Activated naive CD4-positive, alpha-beta T cell treated with anti-CD3 and anti-CD28 coated beads for 36 hours (primary cell): ENCODE results near the gene CARS2. TPM values are rescaled to one million over a fixed set of nuclear protein-coding genes. Genes with fewer than 3 reads are reported as not detected.
"Not testable (repeated sequence)": the region's sequence is repeated elsewhere in the genome, so short reads cannot be mapped to it uniquely, and the experiment has no call there.

Experiments
- CTCF ChIA-PET: fragments of 350-600 bp; sonication (Branson Sonifier 250); formaldehyde crosslinking; loops from one replicate; lab custom pipeline; 2021; ENCODE audit warnings: antibody characterized with exemption; lab: Charles Lee
- DNase-seq: peaks from one replicate; pipeline ENCODE4 v3.0.0-alpha.2; 2020
- H3K27ac Mint-ChIP-seq: one replicate; pipeline ENCODE4 v1.8.0; 2021; ENCODE audit warnings: mild to moderate bottlenecking, mixed read lengths
- H3K27me3 Mint-ChIP-seq: one replicate; pipeline ENCODE4 v1.8.0; 2021; ENCODE audit warnings: low read depth, mixed read lengths
- H3K36me3 Mint-ChIP-seq: one replicate; pipeline ENCODE4 v1.8.0; 2021; ENCODE audit warnings: low read depth, mixed read lengths
- H3K4me1 Mint-ChIP-seq: one replicate; pipeline ENCODE4 v1.8.0; 2021; ENCODE audit warnings: low read depth, mixed read lengths
- H3K4me3 Mint-ChIP-seq: one replicate; pipeline ENCODE4 v1.8.0; 2021; ENCODE audit warnings: mild to moderate bottlenecking, moderate library complexity, mixed read lengths
- H3K9me3 Mint-ChIP-seq: one replicate; pipeline ENCODE4 v1.8.0; 2021; ENCODE audit warnings: mixed read lengths
- intact Hi-C: fragments of 100-400 bp; cut with micrococcal nuclease; formaldehyde crosslinking; loops from one replicate; pipeline ENCODE4 v1.15.1; 2023
- total RNA-seq, 2 experiments: library from RNA; stranded (reverse); gene quantifications; one replicate each; pipeline ENCODE4 v1.2.3, GENCODE V29; 2021

The CARS2 gene
- total RNA-seq, 2 experiments from 2014 or later = 42.4 to 44.2 TPM

GRCh38 chr13:110658218-110658911 lies 47.6 kb downstream of the CARS2 start:
- H3K4me3 Mint-ChIP-seq = not testable (repeated sequence)
- CTCF ChIA-PET = interaction anchor here (0.5 kb wide), 1 partner anchor 8 kb away, joined by 5 read pairs; no protein-coding TSS in a partner anchor
- H3K4me1 Mint-ChIP-seq = peaks cover 35% of the 10 kb centered on the region

GRCh38 chr13:110657196-110657595 lies 48.7 kb downstream of the CARS2 start:
- intact Hi-C loops = no loop called here
- H3K4me3 Mint-ChIP-seq = no peak overlapping the region
- CTCF ChIA-PET = no interaction called here
- H3K27ac Mint-ChIP-seq = no peak overlapping the region
- H3K36me3 Mint-ChIP-seq = peaks cover 56% of the 10 kb centered on the region
- no peak for DNase-seq
- H3K27me3 Mint-ChIP-seq = no peaks in the 10 kb centered on the region
- H3K9me3 Mint-ChIP-seq = peaks cover 7% of the 10 kb centered on the region
- H3K4me1 Mint-ChIP-seq = peaks cover 37% of the 10 kb centered on the region

More at GRCh38 chr13:110658218-110658911, 47.6 kb downstream of the CARS2 start:
- not testable (repeated sequence) for H3K9me3 Mint-ChIP-seq, H3K27me3 Mint-ChIP-seq, H3K27ac Mint-ChIP-seq, DNase-seq
- peaks cover 65% of the 10 kb centered on the region for H3K36me3 Mint-ChIP-seq
- intact Hi-C loops = loop anchor here (2.0 kb wide), 1 partner anchor 54 kb away; the partner anchor contains the start of gene ING1

- no peak for DNase-seq
- no peak overlapping the region for H3K27ac Mint-ChIP-seq
- H3K4me1 Mint-ChIP-seq = peaks cover 24% of the 10 kb centered on the region
- CTCF ChIA-PET = no interaction called here
- peaks cover 35% of the 10 kb centered on the region for H3K36me3 Mint-ChIP-seq
- no peaks in the 10 kb centered on the region for H3K9me3 Mint-ChIP-seq
- intact Hi-C loops = no loop called here
- H3K4me3 Mint-ChIP-seq = no peak overlapping the region
- no peaks in the 10 kb centered on the region for H3K27me3 Mint-ChIP-seq
Measured at GRCh38 chr13:110653851-110654250, 52.1 kb downstream of the CARS2 start.

- no peaks in the 10 kb centered on the region for H3K9me3 Mint-ChIP-seq
- H3K36me3 Mint-ChIP-seq = peaks cover 30% of the 10 kb centered on the region
- intact Hi-C loops = no loop called here
- H3K27ac Mint-ChIP-seq = no peak overlapping the region
- no peak for DNase-seq
- H3K27me3 Mint-ChIP-seq = no peaks in the 10 kb centered on the region
- H3K4me1 Mint-ChIP-seq = peaks cover 18% of the 10 kb centered on the region
- no peak overlapping the region for H3K4me3 Mint-ChIP-seq
- CTCF ChIA-PET = no interaction called here
Measured at GRCh38 chr13:110653271-110653670, 52.6 kb downstream of the CARS2 start.

- H3K27ac Mint-ChIP-seq = no peak overlapping the region
- H3K27me3 Mint-ChIP-seq = no peaks in the 10 kb centered on the region
- H3K36me3 Mint-ChIP-seq = peaks cover 25% of the 10 kb centered on the region
- no peak for DNase-seq
- intact Hi-C loops = no loop called here
- H3K4me1 Mint-ChIP-seq = peaks cover 13% of the 10 kb centered on the region
- CTCF ChIA-PET = no interaction called here
- H3K9me3 Mint-ChIP-seq = no peaks in the 10 kb centered on the region
- no peak overlapping the region for H3K4me3 Mint-ChIP-seq
Measured at GRCh38 chr13:110652764-110653163, 53.2 kb downstream of the CARS2 start.

- H3K4me3 Mint-ChIP-seq = no peak overlapping the region
- H3K27me3 Mint-ChIP-seq = no peaks in the 10 kb centered on the region
- CTCF ChIA-PET = no interaction called here
- peaks cover 22% of the 10 kb centered on the region for H3K36me3 Mint-ChIP-seq
- H3K27ac Mint-ChIP-seq = no peak overlapping the region
- peaks cover 9% of the 10 kb centered on the region for H3K4me1 Mint-ChIP-seq
- DNase-seq = no peak
- no peaks in the 10 kb centered on the region for H3K9me3 Mint-ChIP-seq
- intact Hi-C loops = no loop called here
Measured at GRCh38 chr13:110652231-110652730, 53.6 kb downstream of the CARS2 start.

GRCh38 chr13:110651726-110652230 lies 54.1 kb downstream of the CARS2 start:
- H3K4me3 Mint-ChIP-seq = no peak overlapping the region
- intact Hi-C loops = no loop called here
- H3K4me1 Mint-ChIP-seq = peaks cover 7% of the 10 kb centered on the region
- CTCF ChIA-PET = no interaction called here
- H3K9me3 Mint-ChIP-seq = no peaks in the 10 kb centered on the region
- H3K36me3 Mint-ChIP-seq = peaks cover 20% of the 10 kb centered on the region
- no peak for DNase-seq
- no peak overlapping the region for H3K27ac Mint-ChIP-seq
- H3K27me3 Mint-ChIP-seq = no peaks in the 10 kb centered on the region

GRCh38 chr13:110651271-110651670 lies 54.6 kb downstream of the CARS2 start:
- H3K27ac Mint-ChIP-seq = no peak overlapping the region
- intact Hi-C loops = no loop called here
- peaks cover 6% of the 10 kb centered on the region for H3K4me1 Mint-ChIP-seq
- H3K4me3 Mint-ChIP-seq = no peak overlapping the region
- no peaks in the 10 kb centered on the region for H3K27me3 Mint-ChIP-seq
- DNase-seq = no peak
- peaks cover 20% of the 10 kb centered on the region for H3K36me3 Mint-ChIP-seq
- no peaks in the 10 kb centered on the region for H3K9me3 Mint-ChIP-seq
- CTCF ChIA-PET = no interaction called here

- H3K9me3 Mint-ChIP-seq = no peaks in the 10 kb centered on the region
- H3K27me3 Mint-ChIP-seq = no peaks in the 10 kb centered on the region
- H3K4me1 Mint-ChIP-seq = peaks cover 3% of the 10 kb centered on the region
- no peak for DNase-seq
- intact Hi-C loops = no loop called here
- H3K27ac Mint-ChIP-seq = no peak overlapping the region
- peaks cover 15% of the 10 kb centered on the region for H3K36me3 Mint-ChIP-seq
- CTCF ChIA-PET = interaction anchor here (0.6 kb wide), 1 partner anchor 8 kb away, joined by 5 read pairs; no protein-coding TSS in a partner anchor
- no peak overlapping the region for H3K4me3 Mint-ChIP-seq
Measured at GRCh38 chr13:110650436-110650835, 55.5 kb downstream of the CARS2 start.

- Mint-ChIP-seq H3K27ac (no peak overlapping the region), H3K27me3 (no peaks in the 10 kb centered on the region), H3K4me3 (no peak overlapping the region), H3K9me3 (no peaks in the 10 kb centered on the region), H3K4me1 (peaks cover 3% of the 10 kb centered on the region), H3K36me3 (peaks cover 13% of the 10 kb centered on the region)
- intact Hi-C loops = no loop called here
- CTCF ChIA-PET = interaction anchor here (0.6 kb wide), 1 partner anchor 8 kb away, joined by 5 read pairs; no protein-coding TSS in a partner anchor
- DNase-seq = no peak
Measured at GRCh38 chr13:110649551-110649950, 56.4 kb downstream of the CARS2 start.

- intact Hi-C loops = no loop called here
- H3K9me3 Mint-ChIP-seq = no peaks in the 10 kb centered on the region
- DNase-seq = no peak
- no peaks in the 10 kb centered on the region for H3K27me3 Mint-ChIP-seq
- no peak overlapping the region for H3K4me3 Mint-ChIP-seq
- no peak overlapping the region for H3K27ac Mint-ChIP-seq
- CTCF ChIA-PET = no interaction called here
- H3K36me3 Mint-ChIP-seq = peaks cover 13% of the 10 kb centered on the region
- H3K4me1 Mint-ChIP-seq = peaks cover 3% of the 10 kb centered on the region
Measured at GRCh38 chr13:110648848-110649421, 57.0 kb downstream of the CARS2 start.

GRCh38 chr13:110648146-110648819 lies 57.6 kb downstream of the CARS2 start:
- Mint-ChIP-seq H3K27me3 (no peaks in the 10 kb centered on the region), H3K4me3 (no peak overlapping the region), H3K4me1 (peaks cover under 1% of the 10 kb centered on the region), H3K9me3 (no peaks in the 10 kb centered on the region), H3K27ac (no peak overlapping the region), H3K36me3 (peaks cover 7% of the 10 kb centered on the region)
- intact Hi-C loops = no loop called here
- CTCF ChIA-PET = interaction anchor here (0.7 kb wide), 1 partner anchor 567 kb away, joined by 4 read pairs; no protein-coding TSS in a partner anchor
- DNase-seq = no peak
